ENCODE results near the gene ALG14.
"Not testable (repeated sequence)": the region's sequence is repeated elsewhere in the genome, so short reads cannot be mapped to it uniquely, and the experiment has no call there.

The ALG14 gene

GRCh38 chr1:95086949-95087533, 14.3 kb upstream of the ALG14 start:
- no peak for DNase-seq

GRCh38 chr1:95085376-95085775, 12.6 kb upstream of the ALG14 start:
- no peak for DNase-seq

GRCh38 chr1:95084317-95085176, 11.8 kb upstream of the ALG14 start:
- no peak for DNase-seq

GRCh38 chr1:95080879-95081278, 8.1 kb upstream of the ALG14 start:
- no peak for DNase-seq

- no peak for DNase-seq
These were observed 7.7 kb upstream of the ALG14 start for GRCh38 chr1:95080446-95080845.

- DNase-seq: no peak
These were observed 3.3 kb upstream of the ALG14 start for GRCh38 chr1:95076034-95076433.

- DNase-seq: no peak
These were observed 695 bp upstream of the ALG14 start for GRCh38 chr1:95073446-95073845.

- no peak for DNase-seq
These were observed 634 bp downstream of the ALG14 start for GRCh38 chr1:95072117-95072516.

GRCh38 chr1:95071539-95071938, 1.2 kb downstream of the ALG14 start:
- no peak for DNase-seq

- no peak for DNase-seq
These were observed 3.0 kb downstream of the ALG14 start for GRCh38 chr1:95069710-95070093.

- DNase-seq: no peak
These were observed 3.6 kb downstream of the ALG14 start for GRCh38 chr1:95068956-95069709.

GRCh38 chr1:95067568-95067967, 5.2 kb downstream of the ALG14 start:
- no peak for DNase-seq

- DNase-seq: no peak
These were observed 5.7 kb downstream of the ALG14 start for GRCh38 chr1:95067062-95067461.

GRCh38 chr1:95061445-95062006, 11.2 kb downstream of the ALG14 start:
- DNase-seq: no peak

- no peak for DNase-seq
These were observed 13.8 kb downstream of the ALG14 start for GRCh38 chr1:95058974-95059373.

GRCh38 chr1:95057351-95057750, 15.4 kb downstream of the ALG14 start:
- no peak for DNase-seq

GRCh38 chr1:95049935-95050334, 22.8 kb downstream of the ALG14 start:
- no peak for DNase-seq

- no peak for DNase-seq
These were observed 24.4 kb downstream of the ALG14 start for GRCh38 chr1:95048317-95048716.

- not testable (repeated sequence) for DNase-seq
These were observed 25.1 kb downstream of the ALG14 start for GRCh38 chr1:95047624-95048023.

GRCh38 chr1:95046359-95046758, 26.4 kb downstream of the ALG14 start:
- no peak for DNase-seq

- no peak for DNase-seq
These were observed 29.4 kb downstream of the ALG14 start for GRCh38 chr1:95043141-95043980.

- DNase-seq: no peak
These were observed 30.5 kb downstream of the ALG14 start for GRCh38 chr1:95042286-95042685.
